HG03354 (cell line): Measurements from ENCODE around the gene ADAM10.

ENCODE experiments used
- ATAC-seq: cut with Tn5 transposase; IDR thresholded peaks from one replicate; pipeline ENCODE4 v1.9.1; 2021; ENCODE audit warnings: mild to moderate bottlenecking; ENCODE audit not compliant: unreplicated experiment, poor library complexity, severe bottlenecking

Gene ADAM10

DNA sequence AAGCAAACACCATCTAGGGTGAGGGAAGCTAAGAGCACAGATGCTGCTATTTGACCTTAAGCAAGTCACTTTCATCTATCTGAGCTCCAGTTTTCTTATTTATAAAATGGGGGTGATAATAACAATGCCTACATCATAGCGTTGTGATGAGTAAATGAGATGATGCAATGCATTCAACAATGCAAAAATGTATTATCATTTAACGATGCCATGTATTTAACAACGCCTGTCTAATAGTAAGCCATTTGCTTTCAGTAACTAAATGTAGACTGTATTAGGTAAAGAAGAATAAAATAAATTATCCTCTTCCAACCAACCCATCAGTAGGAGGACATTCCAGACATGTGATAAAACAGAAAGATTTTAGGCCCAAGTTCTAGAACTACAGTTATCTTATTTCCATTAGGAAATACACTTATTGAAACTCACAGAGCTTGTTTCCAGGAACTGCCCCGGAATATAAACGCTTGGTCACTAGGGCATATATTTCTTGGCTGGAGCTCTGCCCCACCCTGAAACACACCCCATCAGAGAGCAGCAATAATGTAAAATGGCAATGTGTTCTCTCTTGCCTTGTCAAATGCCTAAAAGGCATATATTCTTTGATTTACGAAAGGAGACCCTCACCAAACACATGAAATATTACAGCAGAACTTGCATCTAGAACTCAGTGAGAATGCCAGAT, 189.5 kb downstream of the ADAM10 start:
- no peak for ATAC-seq

DNA sequence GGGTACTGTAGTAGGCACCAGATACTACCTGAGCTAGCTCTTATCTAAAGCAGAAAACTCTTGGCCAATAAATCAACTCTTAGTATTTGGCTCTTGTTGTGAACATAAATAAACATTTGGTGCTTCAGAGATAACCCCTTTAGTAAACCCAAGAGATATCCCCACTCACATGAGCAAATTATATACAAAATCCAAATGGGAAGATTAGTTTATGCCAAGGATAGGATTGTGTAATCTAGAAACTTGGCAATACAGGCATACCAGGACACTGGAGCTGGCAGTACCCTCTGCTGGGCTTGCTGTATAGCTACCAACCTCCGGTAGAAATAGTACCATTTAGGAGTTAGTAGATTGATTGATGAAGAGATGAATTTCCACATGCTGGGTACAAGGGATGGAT, 190.7 kb downstream of the ADAM10 start:
- ATAC-seq: no peak

DNA sequence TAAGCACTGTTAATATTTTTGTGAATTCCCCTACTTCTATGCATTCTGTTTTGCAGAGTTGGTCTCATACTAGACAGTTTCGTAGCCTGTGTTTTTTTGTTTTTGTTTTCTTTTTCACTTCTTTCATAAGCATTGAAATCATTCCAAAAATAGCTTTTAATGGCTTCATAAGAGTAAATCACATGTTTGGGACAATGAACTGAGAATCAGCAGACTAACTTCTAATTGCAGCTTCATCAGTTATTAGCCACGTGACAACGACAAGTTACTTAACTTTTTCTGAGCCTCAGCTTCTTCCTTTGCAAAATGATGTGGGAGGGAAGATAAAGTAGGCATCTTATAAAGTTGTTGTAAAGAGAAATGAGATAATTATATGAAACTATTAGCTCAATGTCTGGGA, 193.0 kb downstream of the ADAM10 start:
- ATAC-seq: no peak

DNA sequence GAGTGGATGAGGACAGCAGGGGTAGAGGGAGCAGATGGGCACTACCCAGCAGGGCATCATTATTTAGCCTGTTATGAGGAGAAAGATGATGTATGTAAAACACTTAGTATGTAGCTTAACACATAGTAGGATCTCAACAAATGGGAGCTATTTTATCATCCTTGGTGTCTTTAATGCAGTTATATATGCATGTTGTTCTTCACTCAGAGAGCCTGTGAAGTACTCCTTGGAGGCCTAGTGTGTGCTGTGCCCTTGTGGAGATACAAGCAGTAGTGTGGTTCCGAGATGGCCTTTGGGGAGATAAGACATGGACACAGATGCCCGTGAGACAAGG, 193.5 kb downstream of the ADAM10 start:
- ATAC-seq: no peak

DNA sequence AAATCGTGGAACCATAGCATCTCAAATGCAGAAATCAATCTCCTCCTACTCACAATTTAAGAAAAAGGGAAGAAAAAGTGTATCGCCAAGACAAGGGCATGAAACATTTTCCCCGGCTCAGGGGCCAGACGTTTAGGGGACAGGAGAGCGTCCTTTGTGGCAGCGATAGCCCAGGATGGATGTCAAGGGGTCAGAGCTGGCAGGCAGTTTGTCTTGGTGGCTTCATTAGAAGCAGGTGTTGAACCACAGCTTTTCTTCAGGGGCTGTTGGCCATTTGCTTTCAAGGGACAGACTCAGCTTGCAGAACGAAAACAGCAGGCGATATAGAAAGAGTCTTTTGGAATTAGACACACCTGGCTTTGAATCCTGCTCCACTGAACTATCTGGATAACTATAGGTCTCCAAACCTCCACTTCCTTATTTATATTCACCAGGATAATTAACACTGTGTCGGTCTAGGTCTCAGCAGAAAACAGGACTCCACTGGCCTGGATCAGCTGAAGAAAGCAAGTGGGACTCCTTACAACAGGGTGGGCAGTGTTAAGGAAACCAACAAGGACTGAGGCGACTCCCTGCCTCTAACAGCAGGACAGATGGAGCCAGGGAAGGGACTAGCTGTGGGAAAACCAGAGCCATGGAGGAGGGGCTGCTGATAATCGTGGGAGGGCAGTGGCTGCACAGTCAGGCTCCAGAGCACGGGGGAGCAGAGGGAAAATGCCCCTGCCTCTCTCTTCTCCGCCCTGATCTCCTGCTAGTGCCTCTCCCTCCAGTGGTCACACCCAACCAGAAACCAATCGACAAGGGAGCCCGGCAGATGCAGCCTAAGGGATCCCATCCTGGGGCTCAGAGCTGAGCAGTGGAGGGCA, 194.1 kb downstream of the ADAM10 start:
- no peak for ATAC-seq

DNA sequence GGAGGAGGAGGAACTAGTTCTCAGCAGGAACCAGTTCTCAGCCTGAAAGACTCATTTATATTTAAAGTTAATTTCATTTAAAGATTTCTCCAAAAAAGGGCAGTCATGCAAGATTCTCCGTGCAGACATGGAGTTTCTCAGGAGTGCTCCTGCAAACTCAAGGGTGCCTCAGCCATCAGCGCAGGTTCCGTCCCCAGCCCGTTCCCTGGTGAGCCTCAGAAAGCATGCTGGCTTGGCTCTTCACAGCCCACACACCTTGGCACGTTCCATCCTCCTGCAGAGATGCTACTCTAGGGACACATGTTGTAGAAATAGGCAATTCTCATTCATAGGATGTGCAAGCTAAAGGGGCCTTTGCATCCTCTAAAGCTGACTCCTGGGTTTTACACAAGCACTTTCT, 194.7 kb downstream of the ADAM10 start:
- ATAC-seq: no peak

DNA sequence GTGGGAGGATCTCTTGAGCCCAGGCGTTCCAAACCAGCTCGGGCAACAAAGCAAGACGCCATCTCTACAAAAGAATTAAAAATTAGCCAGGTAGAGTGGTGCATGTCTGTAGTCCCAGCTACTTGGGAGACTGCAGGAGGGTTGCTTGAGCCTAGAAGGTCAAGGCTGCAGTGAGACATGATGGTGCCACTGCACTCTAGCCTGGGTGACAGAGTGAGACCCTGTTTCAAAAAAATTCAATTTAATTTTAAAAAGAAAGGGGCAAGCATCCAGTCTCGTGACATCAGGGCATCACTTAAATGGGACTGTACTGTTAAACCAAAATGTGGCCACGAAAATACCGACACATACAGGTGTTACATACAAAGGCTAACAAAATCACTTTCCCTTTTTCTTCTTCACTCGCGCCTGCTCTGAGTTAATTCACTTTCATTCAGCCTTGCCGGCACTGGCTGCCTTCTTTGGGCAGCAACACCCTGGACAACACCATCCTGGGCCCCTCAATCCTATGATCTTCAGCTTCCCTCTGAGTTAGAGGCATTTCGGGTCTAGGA, 196.1 kb downstream of the ADAM10 start:
- no peak for ATAC-seq

DNA sequence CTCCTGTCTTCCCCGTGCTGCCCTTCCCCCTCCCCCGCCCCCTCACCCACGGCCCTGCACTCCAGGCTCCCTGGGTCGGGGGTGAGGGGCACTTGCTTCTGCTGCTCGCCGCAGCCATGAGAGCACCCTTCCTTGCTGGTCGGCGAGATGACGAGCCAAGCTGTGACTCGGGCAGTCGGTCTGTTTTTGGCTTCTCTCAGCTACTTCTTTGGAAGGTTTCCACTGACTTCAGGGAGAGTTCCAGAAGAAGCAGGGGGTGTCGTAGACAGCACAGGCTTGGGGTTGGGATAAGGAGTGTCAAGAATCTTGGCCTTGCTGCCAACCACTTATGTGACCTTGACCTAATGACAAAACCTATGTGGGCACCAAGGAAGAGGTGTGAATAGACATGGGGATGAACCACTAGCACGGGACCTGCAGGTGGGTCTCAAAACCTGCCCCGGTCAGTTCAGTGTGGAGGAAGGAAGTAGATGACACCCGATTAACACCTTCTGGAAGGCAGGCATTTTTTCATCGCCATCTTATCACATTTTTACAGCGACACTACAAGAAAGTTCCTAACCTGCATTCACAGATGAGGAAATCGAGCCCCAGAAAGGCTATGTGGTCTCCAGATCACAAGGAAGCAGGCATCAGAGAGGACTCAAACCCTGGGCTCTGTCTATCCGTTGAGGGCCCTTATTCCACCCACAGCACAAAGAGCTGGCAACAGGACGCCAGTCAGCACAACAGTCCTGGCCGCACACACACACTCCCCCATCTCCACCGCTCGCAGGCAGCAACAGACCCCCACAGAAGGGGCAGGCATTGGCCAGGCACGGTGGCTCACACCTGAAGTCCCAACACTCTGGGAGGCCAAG, 196.8 kb downstream of the ADAM10 start:
- ATAC-seq: no peak

DNA sequence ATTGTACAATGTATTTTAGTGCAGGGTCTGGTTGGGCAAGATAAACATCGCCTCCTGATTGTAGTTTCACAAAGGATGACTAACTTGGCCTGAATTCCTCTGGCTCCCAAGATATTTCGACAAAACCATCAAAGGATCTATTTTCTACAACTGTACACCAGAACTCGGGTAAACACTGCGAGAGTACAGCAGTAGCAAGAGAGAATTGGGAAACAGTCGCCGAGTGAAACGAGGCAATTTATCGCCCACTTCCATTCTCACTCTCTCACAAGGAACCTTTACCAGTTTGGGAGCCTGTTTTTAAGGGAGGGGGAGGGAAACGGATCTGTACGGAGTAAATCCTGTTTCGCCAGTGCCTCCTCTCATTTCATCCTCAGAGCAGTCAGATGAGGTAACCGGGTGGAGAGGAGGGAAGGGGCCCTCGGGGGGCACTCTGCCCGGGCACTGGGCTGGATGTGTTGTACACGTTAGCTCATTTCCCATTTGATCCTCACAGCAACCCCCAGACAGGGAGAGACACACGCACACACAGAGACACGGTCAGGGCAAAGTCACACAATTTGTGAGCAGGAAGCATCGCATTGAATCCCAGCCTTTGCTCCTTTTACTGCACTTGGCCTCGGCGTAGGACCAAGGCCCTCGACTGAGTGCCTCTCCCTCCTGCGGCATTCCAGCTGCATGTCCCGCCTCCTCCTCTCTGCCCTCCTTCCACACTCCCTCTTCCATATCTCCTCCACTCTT, 197.6 kb downstream of the ADAM10 start:
- ATAC-seq: no peak

DNA sequence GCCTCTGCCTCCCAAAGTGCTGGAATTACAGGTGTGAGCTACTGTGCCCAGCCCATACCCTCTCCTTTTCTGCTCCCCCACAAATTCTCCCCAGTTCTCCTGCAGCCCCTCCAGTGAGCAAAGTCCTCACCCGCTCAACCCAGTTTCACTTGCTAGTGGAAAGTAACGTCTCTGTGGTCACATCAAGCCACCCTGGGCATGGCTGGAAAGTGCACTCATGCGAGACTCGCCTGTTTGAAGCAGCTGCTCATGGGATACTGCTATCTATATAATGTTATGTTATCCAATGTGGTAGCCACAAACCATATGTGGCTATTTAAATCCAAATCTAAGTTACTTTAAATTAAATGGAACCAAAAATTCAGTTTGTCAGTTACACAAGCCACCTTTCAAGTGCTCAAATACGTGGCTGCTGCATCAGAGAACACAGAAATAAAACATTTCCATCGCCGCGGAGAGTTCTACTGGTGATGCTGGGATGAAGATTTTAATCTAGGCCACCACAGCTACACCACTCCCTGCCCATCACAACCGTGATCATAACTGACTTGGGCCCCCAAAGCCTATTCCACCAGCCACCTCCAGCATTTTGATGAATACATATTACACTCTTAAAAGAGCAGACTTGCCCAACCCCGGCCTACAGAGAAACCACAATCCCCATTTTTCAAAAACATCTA, 198.3 kb downstream of the ADAM10 start:
- ATAC-seq: peak; percentile 46

DNA sequence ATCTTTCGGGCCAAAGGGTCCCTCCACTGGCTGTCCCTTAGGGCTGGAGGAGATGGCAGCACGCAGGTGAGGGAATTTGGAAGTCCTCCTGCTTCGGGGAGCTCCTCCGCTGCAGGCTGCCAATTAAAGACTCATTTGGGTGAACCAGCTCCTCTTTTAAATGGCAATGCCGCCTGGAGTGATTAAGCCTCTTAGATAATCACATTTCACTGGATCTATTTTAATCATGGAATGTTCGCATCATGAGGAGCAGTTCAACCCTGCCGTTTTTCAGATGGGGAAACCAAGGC, 199.8 kb downstream of the ADAM10 start:
- no peak for ATAC-seq

DNA sequence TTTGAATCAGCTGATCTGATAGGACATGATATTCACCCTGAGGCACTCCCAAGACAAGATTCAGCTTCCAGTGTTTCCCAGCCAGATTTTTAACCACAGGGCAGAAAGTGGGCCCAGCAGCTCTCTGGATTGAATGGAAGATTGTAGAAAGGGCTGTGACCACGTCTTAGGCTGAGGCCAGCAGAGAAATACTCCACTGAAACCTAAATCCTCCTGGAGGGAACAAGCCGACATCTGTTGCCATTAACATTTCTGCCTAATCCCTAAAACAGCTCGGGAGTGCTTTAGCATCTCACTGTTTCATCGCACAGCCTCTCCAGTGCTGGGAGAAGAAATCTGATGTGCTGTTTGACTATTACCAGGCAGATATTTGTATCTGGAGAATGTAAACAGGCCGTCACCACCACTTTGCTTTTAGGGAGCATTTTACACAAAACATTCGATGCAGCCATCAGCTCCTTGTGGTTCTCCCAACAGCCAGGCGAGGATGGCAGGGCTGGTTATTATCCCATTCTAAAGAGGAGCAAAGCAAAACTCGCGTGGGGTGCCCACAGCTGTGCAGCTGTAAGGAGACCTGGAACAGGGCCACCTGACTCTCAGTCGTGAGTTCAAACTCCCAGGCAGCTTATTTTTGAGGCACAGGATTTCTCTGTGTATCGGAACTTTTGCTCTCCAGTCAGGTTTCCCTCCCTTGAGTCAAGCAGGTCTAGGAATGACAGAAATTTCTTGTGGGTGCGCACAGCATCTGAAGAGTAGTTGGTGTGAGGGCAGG, 200.3 kb downstream of the ADAM10 start:
- no peak for ATAC-seq

DNA sequence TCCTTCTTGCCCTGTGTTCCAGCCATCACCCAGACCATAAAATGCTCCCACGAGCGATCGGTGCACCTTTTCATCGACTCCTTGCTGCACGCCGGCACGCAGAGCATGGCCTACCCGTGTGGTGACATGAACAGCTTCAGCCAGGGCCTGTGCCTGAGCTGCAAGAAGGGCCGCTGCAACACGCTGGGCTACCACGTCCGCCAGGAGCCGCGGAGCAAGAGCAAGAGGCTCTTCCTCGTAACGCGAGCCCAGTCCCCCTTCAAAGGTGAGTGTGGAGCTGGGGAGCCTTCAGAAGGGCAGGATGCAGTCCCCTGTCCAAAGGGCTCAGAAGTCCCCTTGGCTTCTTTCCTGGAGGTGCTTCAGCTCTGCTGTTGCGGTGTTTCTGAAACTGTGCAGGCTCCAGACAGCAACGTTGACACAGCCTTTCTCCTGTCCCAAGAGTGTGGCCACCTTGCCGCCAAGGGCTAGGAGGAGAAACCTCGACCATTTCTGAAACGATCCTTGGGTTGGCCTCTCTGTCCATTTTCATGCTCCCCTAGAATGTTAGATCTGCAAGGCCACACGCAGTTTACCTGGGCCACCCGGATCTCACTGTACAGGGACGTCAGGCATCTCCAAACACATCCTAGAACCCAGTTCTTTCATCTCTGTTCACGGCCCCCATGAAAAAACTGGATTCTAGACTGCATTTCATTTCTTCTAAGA, 201.0 kb downstream of the ADAM10 start:
- ATAC-seq: no peak

DNA sequence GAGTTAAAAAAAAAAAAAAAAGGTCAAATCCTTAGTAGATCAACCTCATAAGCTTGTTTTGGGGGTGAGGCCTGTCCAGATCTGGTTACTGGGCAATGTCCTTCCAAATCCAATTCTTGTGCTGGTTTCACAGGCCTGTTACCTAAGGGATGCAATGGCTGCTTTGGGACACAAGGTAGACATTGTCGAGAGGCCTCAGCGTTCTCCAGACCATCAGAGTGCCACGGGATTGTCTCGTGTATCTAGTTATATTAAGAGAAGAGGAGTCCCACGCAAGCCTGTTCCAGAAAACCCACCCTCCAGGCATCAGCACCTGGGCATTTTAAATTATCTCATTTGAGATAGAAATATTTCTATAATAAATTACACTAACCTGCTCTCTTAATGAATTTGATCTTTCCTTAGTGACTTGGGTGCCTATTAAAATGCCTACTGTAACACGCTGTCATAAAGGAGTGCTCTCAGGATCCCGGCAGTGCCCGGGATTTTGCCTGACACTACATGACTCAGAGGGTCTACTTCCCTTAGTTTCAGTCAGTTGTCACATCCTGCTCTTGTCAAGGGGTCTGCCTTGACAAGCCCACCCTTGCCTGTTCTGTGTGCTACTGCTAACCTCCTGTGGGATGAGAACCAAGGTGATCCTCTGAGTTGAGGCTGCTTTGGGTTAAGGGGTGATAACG, 201.7 kb downstream of the ADAM10 start:
- no peak for ATAC-seq

DNA sequence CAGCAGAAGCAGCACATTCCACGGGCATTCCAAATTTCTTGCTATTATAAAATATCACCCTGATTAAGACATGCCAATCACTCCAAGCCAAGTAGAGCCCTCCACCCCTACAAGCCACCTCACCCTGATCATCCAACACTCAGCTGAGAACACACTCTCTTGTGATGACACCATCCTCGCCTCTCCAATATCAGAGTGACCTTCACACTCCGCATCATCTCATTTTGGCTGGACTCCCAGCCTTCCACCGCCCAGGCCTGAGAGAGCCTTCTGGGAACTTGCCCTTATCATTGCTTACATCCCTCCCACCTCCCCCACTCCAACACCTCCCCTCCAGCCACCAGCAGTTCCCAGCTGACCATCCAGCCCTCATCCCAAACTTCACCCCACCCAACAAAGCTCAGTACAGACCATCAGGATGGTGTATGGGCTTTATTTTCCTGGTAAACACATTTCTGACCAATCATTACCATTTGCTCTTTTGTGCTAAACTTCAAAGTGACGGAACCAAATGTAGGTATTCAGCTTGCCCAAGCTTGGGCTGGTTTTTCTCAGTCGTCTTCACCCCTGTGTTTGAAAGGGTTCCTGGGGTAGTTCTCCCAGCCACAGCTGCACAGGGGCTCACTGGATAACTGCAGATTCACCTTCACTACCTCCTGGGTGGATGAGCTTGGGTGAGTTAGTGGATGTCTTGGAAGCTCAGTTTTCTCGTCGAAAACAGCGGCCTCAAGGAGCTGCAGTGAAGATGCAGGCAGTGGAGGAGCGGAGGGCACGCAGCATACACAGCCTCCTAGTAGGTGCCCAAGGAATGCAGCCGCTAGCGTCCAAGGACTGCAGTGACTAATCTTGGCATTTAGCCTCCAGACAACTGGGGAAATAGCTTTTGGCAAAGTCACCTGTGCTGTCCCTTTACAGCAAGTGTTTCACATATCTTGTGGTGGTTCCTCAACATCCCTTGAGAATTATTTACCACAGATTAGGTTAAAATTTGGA, 202.6 kb downstream of the ADAM10 start:
- no peak for ATAC-seq

DNA sequence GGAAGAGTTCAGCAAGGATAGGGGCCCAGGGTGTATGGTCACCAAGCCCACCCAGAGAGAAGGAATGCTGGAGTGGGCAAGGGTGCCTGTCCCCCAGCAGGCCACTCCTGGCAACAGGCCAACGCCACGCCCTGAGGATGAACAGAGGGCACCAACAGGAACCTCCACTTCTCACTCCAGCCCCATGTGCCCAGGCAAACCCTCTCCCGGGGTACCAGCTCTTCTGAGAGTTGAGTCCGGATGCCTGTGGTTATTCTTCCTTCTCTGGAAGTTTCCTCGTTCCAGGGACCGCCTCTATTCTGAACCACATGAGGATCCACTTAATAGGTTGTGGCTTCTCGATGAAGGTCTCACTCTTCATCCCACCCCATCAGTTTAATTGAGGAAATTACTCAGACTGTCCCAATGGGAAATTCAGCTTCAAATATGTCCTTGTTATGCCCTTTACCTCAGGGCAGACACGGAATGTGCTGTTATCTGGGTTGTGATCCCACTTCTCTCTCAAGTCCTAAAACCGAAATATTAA, 203.4 kb downstream of the ADAM10 start:
- no peak for ATAC-seq
